HG03135 (cell line): ENCODE results near the gene TRPM6.

Experiments
- ATAC-seq: cut with Tn5 transposase; IDR thresholded peaks from one replicate; pipeline ENCODE4 v1.9.1; 2021; ENCODE audit warnings: mild to moderate bottlenecking, moderate library complexity; ENCODE audit not compliant: unreplicated experiment

Gene TRPM6

DNA sequence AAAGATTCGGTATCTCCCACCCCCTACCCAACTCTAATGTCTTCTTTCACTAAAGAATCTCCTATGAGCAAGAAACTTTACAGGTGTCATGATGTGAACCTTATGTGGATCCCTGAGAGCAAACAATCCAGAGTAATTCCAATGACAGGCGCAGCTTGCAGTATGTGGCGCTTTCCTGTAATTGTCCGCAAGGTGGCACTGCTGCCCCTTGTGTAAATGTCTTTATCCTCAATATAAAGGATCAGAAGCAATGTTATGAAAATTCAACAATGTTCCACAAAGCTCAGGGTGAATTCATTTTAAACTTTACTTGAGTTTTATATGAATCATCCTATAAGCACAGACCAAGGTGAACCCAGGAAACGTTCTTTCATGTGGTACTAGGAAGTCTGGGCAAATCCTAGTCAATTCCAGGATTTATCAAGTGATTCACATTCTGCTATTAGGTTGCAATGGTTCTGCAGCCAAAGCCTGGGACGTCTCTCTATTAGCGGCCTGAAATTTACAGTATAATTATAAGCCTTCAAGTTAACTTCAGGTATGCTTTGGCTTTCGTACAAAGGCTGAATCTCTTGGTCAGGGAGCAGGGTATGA lies 113.7 kb downstream of the TRPM6 start:
- ATAC-seq: no peak

DNA sequence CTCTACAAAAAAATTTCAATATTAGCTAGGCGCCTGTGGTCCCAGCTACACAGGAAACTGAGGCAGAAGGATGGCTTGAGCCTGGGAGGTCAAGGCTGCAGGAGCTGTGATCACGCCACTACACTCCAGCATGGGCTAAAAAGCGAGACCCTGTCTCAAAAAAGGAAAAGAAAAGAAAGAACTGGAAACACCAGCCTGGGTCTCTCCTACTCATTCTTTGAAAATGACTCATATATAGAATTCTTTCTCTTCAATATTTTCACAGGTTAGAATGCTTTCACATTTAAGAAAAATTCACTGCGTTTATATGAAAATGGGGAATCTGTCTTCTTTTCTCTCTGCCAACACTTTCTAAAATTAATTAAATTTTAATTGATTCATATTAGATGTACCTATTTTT lies 115.6 kb downstream of the TRPM6 start:
- no peak for ATAC-seq

DNA sequence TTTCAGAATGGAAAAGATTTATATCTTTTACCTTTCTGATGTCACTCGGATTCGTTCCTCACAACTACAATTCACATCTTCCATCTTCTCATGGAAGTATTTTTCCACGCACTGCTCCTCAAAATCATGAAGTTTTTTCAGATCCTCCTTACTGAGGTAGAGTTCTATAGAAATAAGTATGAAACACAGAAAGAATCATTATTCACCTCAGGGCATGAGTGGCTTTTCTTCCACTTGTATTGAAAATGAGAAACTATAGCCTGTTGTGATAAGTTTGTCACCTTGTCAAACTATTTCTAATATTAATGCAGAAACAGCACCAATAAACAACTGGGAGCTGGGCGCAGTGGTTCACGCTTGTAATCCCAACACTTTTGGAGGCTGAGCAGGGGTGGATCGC lies 116.0 kb downstream of the TRPM6 start:
- ATAC-seq: no peak

DNA sequence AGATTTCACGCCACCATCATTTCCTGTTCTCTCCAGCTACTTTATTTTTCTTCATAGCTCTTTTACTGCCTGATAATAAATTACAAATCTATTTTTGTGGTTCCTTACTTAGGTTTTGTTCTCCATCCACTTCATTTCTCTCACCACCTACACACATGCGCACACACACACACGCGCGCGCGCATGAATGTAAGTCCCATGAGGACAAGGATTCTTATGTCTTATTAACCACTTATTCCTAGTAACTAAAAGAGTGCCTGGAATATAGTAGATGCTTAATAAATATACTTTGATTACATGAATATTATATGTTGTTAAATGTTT lies 116.5 kb downstream of the TRPM6 start:
- ATAC-seq: no peak

DNA sequence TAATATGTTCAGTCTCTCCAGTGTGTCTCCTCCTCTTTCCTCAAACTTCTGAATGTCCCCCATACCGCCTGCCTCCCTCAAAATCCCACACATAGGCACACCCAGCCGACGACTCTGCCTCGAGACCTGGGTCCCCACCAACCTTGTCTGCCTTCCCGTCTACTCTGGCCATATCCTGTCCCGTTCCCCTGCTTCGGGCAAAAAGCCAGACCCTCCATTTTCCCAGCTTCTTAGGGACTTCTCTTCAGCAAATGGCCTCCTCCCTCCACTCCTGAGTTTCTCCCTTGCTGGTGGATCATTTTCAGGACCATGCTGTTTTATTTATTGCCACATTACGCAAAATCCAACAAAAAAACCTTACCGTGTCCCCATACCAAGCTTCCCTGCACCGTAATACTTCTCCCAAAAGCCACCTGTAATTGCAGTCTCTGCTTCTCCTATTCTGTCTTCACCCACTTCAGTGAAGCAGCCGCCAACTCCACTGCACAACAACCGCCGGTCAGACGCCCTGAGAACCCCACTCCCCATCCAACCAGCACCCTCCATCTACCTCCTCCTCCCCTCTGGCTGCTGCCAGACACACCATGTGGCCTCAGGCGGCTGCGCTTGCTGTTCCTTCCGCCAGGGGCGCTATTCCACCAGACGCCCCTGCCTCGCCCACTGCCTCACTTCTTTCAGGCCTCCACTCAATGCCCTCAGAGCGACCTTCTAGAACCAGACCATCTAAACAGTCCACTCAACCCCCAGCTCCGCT lies 117.0 kb downstream of the TRPM6 start:
- ATAC-seq: peak; percentile 60

DNA sequence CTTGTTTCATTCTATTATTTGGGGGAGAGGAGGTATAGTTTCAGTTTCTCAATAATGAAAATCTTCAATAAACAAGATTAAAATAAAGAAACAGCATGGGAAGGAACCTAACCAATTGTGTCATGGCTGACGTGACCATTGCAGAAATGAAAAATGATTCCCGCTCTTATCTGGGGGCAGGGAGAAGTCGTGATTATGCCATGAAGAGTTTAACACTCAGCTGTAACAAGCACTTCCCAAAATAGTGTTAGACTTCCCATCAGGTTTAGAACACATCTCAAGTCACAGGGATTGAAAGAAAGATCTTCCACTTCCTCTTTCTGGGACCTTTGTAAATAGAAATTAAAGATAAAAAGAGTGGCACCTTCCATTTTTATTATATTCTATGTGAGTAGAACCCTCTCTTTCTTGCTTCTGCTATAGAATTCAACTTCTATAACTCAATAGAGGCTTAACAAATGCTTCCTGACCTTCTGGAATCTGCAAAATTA lies 122.2 kb downstream of the TRPM6 start:
- ATAC-seq: no peak

DNA sequence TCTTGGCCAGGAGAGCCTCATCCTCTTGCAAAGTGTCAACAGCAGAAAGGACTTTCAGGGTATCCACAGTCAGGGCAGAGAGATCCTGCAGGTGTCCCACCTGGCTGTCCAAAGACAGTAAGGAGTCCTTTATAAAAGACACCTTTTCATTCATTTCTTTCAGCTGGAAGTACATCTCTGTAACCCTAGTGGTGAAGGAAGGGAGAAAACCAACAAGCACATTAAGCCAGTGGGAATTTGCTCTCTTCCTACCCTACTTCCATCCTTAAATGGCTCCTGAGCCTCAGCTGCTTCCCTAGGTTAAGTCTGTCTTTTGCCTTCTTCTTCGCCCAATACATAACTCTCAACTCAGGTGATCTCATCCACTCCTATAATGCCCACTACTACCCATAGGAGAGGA lies 124.8 kb downstream of the TRPM6 start:
- ATAC-seq: no peak

DNA sequence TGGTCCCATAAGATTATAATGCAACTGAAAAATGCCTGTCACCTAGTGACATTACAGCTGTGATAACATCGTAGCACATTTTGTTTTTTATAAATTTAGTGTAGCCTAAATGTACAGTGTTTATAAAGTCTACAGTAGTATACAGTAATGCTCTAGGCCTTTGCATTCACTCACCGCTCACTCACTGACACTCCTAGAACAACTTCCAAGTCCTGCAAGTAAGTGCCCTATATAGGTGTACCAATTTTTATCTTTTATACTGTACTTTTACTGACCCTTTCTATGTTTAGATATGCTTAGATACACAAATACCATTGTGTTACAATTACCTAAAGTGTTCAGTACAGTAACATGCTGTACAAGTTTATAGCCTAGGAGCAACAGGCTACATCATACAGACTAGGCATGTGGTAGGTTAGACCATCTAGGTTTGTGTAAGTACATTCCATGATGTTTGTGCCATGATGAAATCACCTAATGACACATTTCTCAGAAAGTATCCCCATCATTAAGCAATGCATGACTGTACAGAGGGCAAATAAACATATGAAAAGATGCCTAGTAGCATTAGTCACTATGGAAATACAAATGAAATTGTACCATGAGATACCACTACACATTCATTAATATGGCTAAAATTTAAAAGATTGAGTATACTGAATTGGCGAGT lies 127.6 kb downstream of the TRPM6 start:
- no peak for ATAC-seq

DNA sequence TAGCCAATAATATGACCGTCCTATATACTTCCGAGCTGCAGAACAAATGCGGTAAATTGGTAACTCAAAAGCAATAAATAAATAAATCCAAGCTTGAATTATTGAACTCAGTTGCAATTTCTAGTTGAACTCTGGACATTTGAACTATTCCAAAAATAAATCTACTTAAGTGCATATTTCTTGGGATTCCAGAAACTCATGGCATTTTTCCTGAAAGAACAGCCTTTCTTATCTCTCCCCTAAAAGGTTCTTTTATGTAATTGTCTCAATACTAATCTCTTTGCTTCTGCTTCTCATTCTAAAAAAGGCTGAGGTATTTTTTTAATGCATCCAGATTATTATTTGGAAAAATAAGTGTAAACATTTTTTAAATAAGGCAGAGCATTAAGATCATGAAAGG lies 131.7 kb downstream of the TRPM6 start:
- ATAC-seq: no peak

DNA sequence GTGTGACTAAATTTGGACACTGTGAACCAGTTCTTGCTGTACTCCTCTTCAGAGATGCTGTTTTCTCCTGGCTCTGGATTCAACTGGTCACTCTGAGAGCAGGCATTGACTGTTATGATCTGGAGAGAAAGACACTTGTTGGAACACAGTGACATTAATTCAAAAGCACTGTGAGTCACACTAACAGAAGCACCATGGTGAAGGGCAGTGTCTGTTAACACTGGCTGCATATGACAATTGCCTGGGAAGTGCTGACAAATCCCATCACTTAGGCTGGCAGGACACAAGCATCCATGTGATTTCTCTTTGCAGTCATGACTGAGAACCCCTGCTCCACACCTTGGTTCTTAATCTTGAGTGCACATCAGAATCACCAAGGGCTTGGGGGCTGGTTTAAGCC lies 132.4 kb downstream of the TRPM6 start:
- no peak for ATAC-seq

DNA sequence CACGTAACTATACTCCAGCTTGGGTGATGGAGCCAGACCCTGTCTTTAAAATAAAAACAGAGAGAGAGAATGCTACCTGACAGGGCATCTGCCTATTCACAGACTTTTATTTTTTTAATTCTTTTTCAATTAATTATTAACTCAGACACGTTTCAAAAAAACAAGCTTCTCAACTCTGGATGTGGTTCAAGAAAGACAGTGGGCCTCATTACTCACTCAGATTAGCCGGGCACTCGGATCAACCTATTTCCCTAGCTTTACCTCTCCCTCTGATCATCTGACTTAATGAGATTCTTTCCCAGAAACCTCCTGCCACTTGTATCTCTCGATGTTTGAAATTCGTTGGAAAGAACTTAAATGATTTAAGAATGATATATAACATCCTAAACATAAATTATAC lies 134.1 kb downstream of the TRPM6 start:
- ATAC-seq: no peak

DNA sequence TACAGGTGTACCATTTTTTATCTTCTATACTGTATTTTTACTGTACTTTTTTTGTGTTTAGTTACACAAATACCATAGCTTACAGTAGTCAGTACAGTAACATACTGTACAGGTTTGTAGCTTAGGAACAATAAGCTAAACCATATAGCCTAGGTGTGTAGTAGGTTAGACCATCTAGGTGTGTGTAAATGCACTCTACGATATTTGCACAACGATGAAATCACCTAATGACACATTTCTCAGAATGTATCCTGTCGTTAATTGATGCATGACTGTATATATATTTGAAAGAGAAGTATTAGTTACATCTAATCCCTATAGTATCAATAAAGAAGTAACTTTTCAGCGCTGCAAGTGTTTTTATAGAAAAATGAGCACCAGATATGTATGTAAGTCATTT lies 138.8 kb downstream of the TRPM6 start:
- no peak for ATAC-seq

DNA sequence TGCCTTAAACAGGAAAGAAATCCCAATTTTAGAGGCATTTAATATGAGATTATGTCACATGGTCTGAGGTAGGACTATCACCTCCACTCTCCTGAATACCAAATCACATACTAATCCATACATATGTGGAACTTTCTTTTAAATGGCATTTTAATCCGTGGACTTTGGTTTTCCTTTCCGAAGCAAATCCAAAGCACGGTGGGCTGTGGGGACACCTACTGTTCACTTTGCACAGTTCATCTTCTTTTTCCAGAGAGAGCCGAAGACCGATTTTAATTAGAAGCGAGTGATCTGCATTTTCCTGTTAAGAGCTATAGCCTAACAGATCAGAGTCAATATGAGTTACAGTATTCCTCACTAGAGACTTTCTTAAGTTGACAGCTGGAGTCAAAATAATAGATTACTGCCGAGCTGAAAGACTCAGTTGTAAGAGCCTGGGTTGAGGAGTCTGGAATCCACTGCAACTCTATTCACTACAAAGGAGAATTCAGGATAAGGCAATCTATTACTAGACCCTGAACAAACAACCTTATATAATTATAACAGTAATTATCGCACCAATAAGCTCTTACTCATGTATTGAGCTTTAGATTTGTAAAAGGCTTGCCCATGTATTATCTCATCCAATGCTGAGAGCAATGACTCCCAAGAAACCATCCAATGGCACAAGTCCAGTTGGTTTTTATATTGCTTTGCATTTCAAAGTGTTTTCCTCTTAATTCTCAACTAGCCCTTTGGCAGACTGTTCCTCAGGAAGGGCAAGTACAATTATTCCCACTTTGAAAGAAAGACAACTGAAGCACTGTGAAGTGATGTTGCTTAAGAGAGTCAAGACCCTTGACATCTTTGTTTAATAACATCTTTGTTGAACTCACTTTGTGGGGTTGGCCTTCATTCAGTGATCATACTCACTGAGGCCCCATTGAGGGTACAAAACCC lies 144.7 kb downstream of the TRPM6 start:
- no peak for ATAC-seq

DNA sequence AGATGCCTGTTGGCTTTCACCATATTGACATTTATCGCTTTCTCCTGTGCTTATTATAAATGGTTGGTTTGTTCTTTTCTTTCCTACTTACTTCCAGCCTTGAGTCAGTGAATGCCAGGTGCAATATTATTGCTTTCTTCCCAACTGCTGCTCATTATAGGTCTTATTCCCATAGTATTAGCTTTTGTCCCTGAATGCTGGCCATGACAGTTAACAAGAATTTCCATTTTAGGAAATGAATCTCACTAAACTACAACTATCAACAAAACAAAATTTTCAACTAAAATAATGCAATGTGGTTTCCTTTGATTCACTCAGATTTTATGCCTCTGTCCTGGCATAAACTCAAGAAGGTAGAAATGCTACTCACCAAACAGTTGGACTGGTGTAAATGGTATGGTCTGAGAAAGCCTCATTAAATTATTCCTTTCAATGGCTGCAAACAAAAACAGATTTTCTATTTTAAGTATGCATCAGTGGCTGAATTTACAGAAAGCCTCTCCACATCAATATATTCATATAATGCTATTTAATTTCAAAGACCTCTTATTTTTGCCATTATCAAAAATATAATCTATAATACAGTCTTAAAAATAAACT lies 145.4 kb downstream of the TRPM6 start:
- no peak for ATAC-seq

DNA sequence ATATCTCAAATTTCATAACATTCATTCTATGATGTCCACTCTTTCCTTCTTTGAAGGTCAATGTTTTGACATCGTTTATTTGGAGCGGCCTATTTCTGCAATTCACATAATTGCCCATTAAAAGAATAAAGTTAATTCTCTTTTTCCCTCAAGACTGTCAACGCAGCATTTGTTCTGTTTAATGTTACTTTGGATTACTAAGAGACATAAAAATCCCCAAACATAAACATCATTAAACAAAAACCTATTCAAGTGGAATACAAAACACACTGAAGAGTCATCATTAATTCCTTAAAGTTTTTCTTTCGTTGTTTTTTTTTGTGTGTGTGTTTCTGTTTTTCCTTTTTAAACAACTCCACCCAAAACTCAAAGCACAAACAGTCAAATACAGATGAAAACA lies 151.1 kb downstream of the TRPM6 start:
- no peak for ATAC-seq

DNA sequence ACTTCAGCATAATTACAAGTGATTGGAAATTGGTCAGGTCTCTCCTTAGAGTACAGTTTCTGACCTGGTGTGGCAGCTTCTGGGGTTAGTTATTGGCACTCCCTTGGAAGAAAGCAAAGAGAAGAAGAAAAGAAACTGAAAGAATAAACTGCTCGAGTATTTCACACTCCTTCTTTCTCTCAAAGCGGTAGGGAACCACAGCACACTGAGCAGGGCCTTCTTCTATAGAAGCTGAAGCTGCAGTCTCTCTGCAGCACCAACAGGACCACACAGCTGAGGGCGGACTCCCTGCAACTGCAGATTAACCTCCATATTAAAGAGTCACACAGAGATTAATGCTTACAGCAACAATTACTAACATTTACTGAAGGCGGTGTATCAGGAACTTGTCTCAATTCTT lies 152.0 kb downstream of the TRPM6 start:
- no peak for ATAC-seq

DNA sequence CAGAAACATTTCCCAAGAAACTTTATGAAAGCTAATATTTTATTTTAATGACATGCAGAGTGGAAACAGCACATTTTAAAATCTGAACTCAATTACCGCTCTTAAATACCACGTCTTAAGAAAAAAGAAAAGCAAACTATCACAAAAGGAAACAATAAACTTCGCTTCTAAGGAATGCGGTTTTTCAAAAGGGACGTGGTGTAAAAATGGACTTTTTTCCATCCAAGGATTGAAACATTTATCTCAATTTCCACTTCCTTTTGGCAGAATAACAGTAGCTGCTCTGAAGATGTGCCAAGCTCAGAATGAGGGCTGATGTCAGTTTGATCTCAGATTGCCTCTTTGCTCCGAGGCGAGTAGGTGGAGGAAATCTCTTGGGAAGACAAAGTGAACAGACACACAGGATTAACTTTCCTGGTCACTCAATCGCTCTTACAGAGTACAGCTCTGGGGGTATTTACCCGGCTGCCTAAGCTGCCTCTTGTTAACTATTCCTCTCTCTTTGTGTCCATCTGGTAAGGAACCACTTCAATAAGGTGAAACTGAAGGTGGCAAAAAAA lies 158.5 kb downstream of the TRPM6 start:
- ATAC-seq: no peak

DNA sequence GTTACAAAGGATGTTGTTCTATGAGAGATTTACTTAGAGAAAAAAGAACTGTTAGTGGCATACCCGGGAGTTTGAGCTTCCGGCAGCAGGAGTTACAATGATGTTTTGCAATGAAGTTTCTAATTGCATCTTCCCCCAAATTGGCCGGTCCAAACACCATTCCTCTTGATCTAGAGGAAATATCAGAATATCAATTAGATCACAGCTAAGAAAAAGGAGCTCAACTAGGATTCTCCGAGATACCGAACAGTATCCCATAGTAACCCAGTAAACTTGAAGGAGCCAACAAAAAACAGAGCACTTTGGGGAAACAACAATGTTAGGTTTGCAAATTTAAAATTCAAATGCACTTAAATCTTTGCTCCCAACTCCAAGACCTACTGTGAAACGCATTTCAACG lies 159.5 kb downstream of the TRPM6 start:
- no peak for ATAC-seq

DNA sequence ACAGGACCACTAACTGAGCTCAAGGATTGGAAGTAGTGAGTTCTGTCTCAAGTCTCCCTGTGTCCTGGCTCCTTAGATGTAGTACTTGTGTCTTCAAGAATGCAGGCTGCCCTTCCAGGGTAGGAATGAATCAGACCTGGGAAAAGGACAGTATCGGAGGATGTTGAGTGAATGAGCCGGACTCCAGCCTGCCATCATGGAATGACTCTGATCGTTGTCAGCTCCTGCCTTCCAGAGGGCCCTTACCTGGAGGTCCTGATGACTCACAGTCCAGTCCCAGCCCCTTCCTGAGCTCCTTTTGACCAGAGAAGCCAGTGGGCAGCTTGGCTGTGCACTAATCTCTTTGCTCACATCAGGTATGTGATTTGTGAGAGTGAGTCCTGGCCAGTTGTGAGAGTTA lies 161.1 kb downstream of the TRPM6 start:
- no peak for ATAC-seq

DNA sequence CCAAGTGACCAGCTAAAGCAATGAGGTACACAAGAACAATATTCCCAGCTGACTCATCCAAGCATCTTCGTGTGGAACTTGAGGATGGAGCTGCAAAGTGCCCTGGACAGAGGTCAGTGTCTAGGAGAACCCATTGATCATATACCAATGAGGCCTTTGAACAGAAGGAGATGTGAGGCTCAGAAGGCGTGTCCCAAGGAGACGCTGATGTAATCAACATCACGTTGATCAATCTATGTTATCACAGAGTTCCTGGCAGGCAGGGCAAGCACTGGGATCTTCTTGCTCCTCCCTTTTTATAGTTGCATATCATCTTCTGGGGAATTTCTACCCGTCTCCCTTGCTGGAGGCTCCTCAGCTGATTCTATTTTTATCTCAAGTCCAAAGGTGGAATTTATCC lies 163.4 kb downstream of the TRPM6 start:
- no peak for ATAC-seq
